GM21528 (cell line): ENCODE measurements around the gene PDE1C.

Source experiments
- ATAC-seq: cut with Tn5 transposase; IDR thresholded peaks from one replicate; pipeline ENCODE4 v1.9.1; 2021; ENCODE audit warnings: mild to moderate bottlenecking, moderate library complexity; ENCODE audit not compliant: unreplicated experiment, low FRiP score

Gene PDE1C

DNA sequence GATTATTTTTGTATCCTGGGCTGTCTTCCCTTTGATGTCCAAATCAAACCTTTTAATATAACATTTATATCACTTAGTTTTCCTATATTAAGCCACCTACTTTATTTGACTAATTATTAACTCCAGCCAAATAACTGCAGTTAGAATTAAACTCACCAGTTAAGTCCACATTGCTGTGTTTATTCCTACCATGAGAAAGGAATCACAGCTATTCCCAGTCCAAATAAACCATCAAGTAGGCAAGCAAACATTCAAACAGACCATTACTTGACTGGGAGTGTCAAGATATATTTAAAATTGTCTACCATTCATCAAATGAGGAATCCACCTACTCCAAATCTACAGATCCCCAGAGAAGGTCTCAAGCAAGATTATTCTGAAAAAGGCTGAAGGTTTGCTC is 22.4 kb downstream of the PDE1C start:
- ATAC-seq: no peak

DNA sequence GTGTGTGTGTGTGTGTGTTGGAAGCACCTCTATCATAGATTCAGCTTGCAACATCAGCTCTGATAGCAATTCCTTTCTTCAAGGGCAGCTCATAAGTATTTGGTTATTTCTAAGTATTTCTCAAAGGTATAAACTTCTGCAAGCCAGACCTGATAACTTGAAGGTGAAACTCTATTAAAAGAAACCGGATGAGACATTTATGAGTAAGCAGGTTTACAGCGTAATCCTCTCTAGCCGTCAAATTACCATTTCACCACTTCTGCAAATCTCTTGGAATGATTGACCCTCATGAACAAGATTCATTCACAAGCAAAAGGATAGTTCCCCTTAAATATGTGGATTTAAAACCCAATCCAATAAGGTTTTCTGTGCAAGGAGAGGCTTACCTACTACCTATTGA is 23.1 kb downstream of the PDE1C start:
- no peak for ATAC-seq

GRCh38 chr7:32045228-32045627 is 25.0 kb downstream of the PDE1C start:
- no peak for ATAC-seq

DNA sequence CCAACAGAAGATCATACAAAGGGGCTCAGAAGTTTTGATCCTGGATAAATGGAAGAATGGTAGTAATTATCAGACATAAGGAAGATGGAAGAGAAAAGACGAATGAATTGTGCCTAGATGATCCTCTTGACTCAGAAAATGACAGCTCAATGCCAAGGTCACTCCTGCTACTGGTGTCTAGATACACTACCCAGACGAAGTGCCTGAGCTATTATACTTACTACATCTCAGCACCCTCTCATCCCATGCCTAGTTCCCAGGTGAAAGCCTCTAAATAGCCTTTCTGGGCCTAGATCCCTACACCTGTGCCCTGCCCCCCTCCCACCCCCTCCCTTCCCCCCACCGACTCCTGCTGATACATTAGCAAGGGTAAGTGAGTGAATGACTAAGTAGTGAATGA is 25.5 kb downstream of the PDE1C start:
- ATAC-seq: no peak

DNA sequence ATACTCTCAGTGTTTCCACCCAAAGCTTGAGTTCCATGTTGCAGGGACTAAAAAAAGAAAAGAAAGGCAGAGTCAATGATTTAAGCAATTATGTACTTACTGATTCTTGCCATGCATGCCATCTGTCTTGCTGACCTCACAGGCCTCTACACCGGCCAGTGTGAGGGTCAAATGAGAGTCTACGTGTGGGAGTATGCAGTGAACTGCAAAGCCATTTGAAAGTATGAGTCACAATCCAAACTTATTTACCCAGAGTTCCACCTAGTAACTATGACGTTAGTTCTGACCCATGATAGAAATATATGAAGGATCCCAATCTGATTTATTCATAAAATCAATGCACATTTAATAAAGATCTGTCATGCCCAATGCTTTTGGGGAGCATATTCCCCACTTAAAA is 26.5 kb downstream of the PDE1C start:
- no peak for ATAC-seq

DNA sequence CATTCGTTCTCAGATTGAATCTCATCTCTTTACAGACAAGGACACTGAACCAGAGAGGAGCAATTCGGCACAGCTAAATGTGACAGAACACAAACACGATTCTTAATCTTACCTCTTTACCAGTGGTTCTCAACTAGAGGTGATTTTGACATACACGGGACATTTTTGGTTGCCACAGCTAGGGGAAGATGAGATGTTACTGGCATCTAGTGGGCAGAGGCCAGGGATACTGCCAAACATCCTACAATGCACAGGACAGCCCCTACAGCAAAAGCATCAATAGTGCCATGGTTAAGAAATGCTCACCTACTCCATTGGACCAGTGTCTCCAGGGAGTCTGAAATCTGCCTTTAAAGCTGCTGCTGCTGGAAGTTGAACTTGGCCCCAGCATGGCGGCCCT is 27.3 kb downstream of the PDE1C start:
- no peak for ATAC-seq

DNA sequence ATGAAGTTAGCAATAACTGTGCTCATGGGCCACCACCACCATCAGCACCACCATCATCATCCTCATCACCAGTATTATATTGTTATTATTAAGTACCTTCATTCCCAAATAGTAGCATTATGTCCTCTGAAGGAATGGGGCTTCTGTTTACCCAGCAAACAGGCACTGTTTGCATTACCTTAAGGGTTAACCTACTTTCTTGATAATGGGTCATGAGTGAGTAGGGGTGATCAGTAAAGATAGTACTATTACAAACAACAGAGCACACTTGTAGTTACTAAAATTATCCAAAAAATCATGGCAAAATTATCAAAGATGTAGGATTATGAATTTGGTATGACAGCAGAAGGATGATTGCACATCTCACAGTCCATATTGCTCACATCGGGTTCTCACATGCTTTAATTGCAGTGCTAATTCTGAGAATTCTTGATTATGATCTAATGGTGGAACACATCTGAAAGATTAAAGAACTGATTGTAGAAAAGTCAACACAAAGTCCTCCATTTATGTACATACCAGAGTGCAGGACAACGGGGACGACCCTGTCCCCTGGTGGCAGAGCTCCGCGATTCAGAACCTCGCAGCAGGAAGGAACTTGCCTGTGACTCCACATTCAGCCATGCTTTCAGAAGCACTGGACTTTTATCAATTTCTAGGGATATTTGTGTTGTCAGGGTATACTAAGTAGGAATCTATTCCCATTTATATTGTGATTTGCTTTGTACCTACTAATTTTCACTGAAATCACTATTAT is 31.0 kb downstream of the PDE1C start:
- no peak for ATAC-seq

- peak; percentile 79 for ATAC-seq
Measured at GRCh38 chr7:32037650-32038198, 32.5 kb downstream of the PDE1C start.

DNA sequence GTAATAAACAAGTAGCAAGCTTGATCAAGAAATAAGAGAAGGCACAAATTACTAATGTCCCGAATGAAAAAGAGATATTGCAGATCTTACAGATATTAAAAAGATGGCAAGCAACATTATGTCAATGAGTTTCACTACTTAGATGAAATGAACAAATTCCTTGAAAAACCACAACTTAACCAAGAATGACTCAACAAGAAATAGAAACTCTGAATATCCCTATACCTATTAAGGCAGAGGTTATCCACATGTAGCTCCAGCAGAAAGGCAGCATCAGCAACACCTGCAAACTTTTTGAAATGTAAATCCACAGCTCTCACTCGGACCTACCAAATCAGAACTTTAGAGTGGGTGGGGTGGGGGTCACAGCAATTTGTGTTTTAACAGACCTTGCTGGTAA is 33.6 kb downstream of the PDE1C start:
- no peak for ATAC-seq

DNA sequence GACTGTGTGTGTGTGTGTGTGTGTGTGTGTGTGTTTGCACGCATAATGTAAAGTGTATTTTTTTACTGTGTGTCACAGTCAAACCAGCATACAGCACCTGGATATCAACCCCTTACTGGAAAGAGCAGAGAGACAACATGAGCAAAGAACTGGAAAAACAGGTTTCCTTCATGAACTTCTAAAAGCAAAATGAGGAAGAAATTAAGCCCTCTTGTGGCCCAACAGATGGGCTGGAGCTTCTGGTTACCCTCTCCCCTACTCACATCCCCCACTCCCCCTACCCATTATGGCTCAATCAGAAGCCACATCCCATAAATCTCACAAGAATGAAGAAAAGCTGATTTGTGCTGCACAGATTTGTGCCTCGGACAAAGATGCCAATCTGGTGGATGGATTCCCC is 36.2 kb downstream of the PDE1C start:
- ATAC-seq: no peak

DNA sequence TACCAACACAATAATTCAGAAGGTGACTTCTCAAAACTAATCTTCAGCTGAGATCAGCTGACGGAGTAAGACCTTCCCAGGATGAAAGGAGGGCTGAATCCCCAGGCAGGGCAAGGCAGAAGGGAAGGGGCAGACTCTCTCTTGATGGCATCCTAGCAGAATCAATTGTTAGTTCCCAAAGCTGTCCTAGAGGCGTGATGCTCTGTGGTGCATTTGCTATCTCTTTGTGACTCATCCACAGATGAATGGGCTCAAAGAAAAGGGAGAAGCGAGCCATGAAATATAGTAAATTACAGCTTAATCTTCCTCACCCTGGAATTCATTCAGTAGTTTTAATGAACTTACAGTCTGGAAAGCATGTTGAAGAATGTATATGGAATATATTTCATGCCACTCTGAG is 37.2 kb downstream of the PDE1C start:
- ATAC-seq: no peak

- ATAC-seq: no peak
Measured at GRCh38 chr7:32032211-32032610, 38.0 kb downstream of the PDE1C start.

- ATAC-seq: no peak
Measured at GRCh38 chr7:32030904-32031692, 39.1 kb downstream of the PDE1C start.

- ATAC-seq: no peak
Measured at GRCh38 chr7:32026083-32026425, 44.2 kb downstream of the PDE1C start.

DNA sequence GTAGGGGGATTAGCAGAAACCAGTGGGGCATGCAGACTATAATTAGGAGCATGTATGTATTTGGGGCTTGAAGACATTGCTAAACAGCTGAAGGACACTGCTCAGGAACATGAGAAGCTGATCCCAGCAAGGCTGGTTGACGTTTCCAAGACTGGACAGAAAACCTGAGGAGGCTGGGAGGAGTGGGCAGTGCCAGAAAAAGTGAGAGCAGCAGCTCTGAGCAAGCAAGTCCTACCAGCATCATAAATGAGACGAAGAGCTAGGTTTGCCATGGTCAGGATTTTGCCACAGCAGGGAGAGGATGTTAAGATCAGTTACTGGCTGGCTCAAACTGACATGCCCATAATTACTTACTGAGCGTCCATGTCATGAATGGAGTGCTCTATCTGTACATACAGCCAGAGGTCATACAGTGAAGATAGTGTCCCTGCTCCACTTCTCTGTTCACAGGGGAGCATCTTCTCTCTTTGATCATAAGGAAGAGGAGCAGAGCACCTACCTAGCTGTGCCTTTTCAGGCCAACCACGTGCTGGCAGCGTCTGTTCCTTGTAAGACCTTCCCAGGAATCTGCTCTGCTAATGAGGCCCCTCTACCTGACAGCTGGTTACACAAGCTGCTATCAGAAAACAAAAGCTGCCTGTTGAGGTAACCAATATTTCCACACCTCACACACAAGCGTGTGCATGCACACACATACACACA is 44.7 kb downstream of the PDE1C start:
- no peak for ATAC-seq

GRCh38 chr7:32023376-32023775 is 46.8 kb downstream of the PDE1C start:
- no peak for ATAC-seq

DNA sequence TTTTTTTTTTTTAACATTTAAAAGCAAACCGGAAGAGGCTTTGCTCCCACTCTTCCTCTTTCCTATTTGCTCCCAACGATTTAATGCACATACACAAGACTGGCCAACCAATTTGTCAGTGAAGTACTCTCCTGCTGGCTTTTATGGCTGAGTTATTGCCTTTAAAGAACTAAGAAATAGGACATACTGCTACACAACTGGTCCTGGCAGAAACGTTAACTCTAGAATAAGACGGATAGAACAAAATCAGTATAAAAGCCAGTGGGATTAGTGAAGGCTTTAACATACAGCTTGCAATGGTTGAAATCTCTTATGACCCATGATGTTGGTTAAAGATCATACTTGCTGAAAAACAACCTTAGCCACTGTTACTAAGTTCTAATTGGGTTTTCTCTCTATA is 47.2 kb downstream of the PDE1C start:
- ATAC-seq: no peak

- ATAC-seq: no peak
Measured at GRCh38 chr7:32020551-32021159, 49.6 kb downstream of the PDE1C start.

- no peak for ATAC-seq
Measured at GRCh38 chr7:32018845-32019578, 51.2 kb downstream of the PDE1C start.

- ATAC-seq: no peak
Measured at GRCh38 chr7:32015133-32015532, 55.1 kb downstream of the PDE1C start.
